SK-N-MC (cell line): ENCODE measurements around the gene EVC2.

Experiments
- EZH2 ChIP-seq: fragments of 200-600 bp; sonication (generic); IDR thresholded peaks from one replicate; pipeline ENCODE4 v1.6.1; 2017; ENCODE audit warnings: antibody characterized with exemption
- FOXP2 ChIP-seq: optimal IDR thresholded peaks from 2 replicates; pipeline ENCODE3; 2011; ENCODE audit warnings: mild to moderate bottlenecking, moderate library complexity; ENCODE audit not compliant: insufficient read depth; ENCODE audit errors: extremely low read length, control extremely low read depth
- POLR2AphosphoS5 ChIP-seq: IDR thresholded peaks from 2 replicates; pipeline ENCODE4 v1.6.1; 2012; ENCODE audit warnings: mild to moderate bottlenecking, low read depth, low read length, borderline replicate concordance

GRCh38 chr4:5753366-5753765 lies 45.0 kb upstream of the EVC2 start:
- no peak for TF ChIP-seq EZH2
- TF ChIP-seq POLR2AphosphoS5 = no peak
- TF ChIP-seq FOXP2 = no peak
